GM23248 (cell line): ENCODE measurements around the gene KIAA0586.

Experiments used
- EZH2 ChIP-seq: fragments of 200-600 bp; sonication (generic); IDR thresholded peaks from 2 replicates; pipeline ENCODE4 v1.6.1; 2018; ENCODE audit warnings: antibody characterized with exemption, mild to moderate bottlenecking; ENCODE audit not compliant: insufficient read depth, poor library complexity, severe bottlenecking
- EZH2phosphoT487 ChIP-seq: fragments of 200-600 bp; sonication (generic); IDR thresholded peaks from 2 replicates; pipeline ENCODE4 v1.6.1; 2018; ENCODE audit warnings: antibody characterized with exemption, moderate library complexity, mild to moderate bottlenecking, low read depth; ENCODE audit not compliant: insufficient read depth

GRCh38 chr14:58395562-58395811, 32.0 kb upstream of the KIAA0586 start:
- TF ChIP-seq EZH2phosphoT487, result no peak
- no peak for TF ChIP-seq EZH2
